Keratinocyte (primary cell): ENCODE results near the gene TNC. TPM values are rescaled to one million over a fixed set of nuclear protein-coding genes. Genes with fewer than 3 reads are reported as not detected.

ENCODE experiments used
- DNase-seq: peaks from one replicate; pipeline ENCODE4 v3.0.0-alpha.2; 2011; ENCODE audit warnings: low read depth, missing footprints, low spot score
- FAIRE-seq: peaks from 2 replicates; lab custom pipeline; 2011; peaks lifted over from hg19 to GRCh38; lab: Jason Lieb, UNC
- H2AFZ ChIP-seq: 2 replicates; pipeline ENCODE4 v1.6.0; 2012; ENCODE audit warnings: low read length, control low read depth, inconsistent platforms; ENCODE audit not compliant: control insufficient read depth
- H3K27ac ChIP-seq: 2 replicates; pipeline ENCODE4 v1.5.1; 2011; ENCODE audit warnings: low read length; ENCODE audit not compliant: control insufficient read depth, insufficient read depth
- H3K27me3 ChIP-seq: 3 replicates; pipeline ENCODE4 v1.6.0; 2011; ENCODE audit warnings: low read length; ENCODE audit not compliant: control insufficient read depth, insufficient read depth; ENCODE audit errors: extremely low read depth
- H3K36me3 ChIP-seq, 2 experiments: 2 replicates in 1 of 2; 3 replicates in 1 of 2; pipeline ENCODE4 v1.5.1; 2011; ENCODE audit warnings: low read length in 2 of 2, mild to moderate bottlenecking in 1 of 2; ENCODE audit not compliant: control insufficient read depth in 2 of 2, insufficient read depth in 2 of 2; ENCODE audit errors: extremely low read depth in 1 of 2
- H3K4me1 ChIP-seq: 3 replicates; pipeline ENCODE4 v1.5.1; 2011; ENCODE audit warnings: low read length; ENCODE audit not compliant: control insufficient read depth, insufficient read depth; ENCODE audit errors: extremely low read depth
- H3K4me2 ChIP-seq: 3 replicates; pipeline ENCODE4 v1.6.0; 2011; ENCODE audit warnings: low read depth, low read length; ENCODE audit not compliant: control insufficient read depth, insufficient read depth; ENCODE audit errors: extremely low read depth
- H3K4me3 ChIP-seq, 3 experiments: fragments of 200-600 bp in 1 of 3; sonication (generic) in 1 of 3; 2 replicates in 2 of 3; 3 replicates in 1 of 3; pipeline ENCODE4 v1.5.1; 2011 to 2016; ENCODE audit warnings: low read length in 3 of 3, mild to moderate bottlenecking in 3 of 3, control low read depth in 2 of 3, inconsistent platforms in 1 of 3, low read depth in 1 of 3, mixed read lengths in 1 of 3, mixed run types in 1 of 3, moderate library complexity in 1 of 3; ENCODE audit not compliant: control insufficient read depth in 2 of 3, insufficient read depth in 2 of 3; ENCODE audit errors: extremely low read depth in 1 of 3
- H3K79me2 ChIP-seq: 2 replicates; pipeline ENCODE4 v1.6.0; 2012; ENCODE audit warnings: low read length; ENCODE audit not compliant: control insufficient read depth, insufficient read depth
- H3K9ac ChIP-seq: 3 replicates; pipeline ENCODE4 v1.6.0; 2011; ENCODE audit warnings: low read length; ENCODE audit not compliant: control insufficient read depth, insufficient read depth; ENCODE audit errors: extremely low read depth
- H3K9me1 ChIP-seq: 3 replicates; pipeline ENCODE4 v1.6.0; 2011; ENCODE audit warnings: low read length; ENCODE audit not compliant: control insufficient read depth, insufficient read depth; ENCODE audit errors: extremely low read depth
- H3K9me3 ChIP-seq: 2 replicates; pipeline ENCODE4 v1.5.1; 2012; ENCODE audit warnings: low read depth, low read length; ENCODE audit not compliant: control insufficient read depth
- H4K20me1 ChIP-seq: 3 replicates; pipeline ENCODE4 v1.6.0; 2011; ENCODE audit warnings: low read length; ENCODE audit not compliant: control insufficient read depth, insufficient read depth; ENCODE audit errors: extremely low read depth
- EZH2 ChIP-seq: IDR thresholded peaks from one replicate; pipeline ENCODE4 v1.6.1; 2012; ENCODE audit warnings: inconsistent platforms, mild to moderate bottlenecking, low read length, moderate library complexity
- dilution Hi-C: fragments of 300-500 bp; cut with MboI; formaldehyde crosslinking; loops from one replicate; pipeline ENCODE4 v1.7.0; 2020; ENCODE audit warnings: low sequenced_read_pairs; ENCODE audit not compliant: extremely low pct_ligation_motif_present
- polyA plus RNA-seq, 5 experiments: library from polyadenylated mRNA; depleted of rRNA in 3 of 5; stranded (reverse) in 3 of 5; stranded (forward) in 1 of 5; unstranded in 1 of 5; fragments of >200 nt; gene quantifications; 1 replicate in 1 of 5; 2 replicates in 3 of 5; 3 replicates in 1 of 5; pipeline versions ENCODE4 v1.2.1 to v1.2.3, GENCODE V29; 2011 to 2012; ENCODE audit warnings: missing spikeins in 2 of 5, low read depth in 1 of 5, low replicate concordance in 1 of 5
- TF ChIP-seq, protein P1 (sequence below), 3 experiments: IDR thresholded peaks in 1 of 3; conservative IDR thresholded peaks in 1 of 3; optimal IDR thresholded peaks in 1 of 3; 2 replicates in 2 of 3; 3 replicates in 1 of 3; pipeline versions ENCODE3 to v1.5.1; 2011; ENCODE audit warnings: low read length in 3 of 3, mild to moderate bottlenecking in 3 of 3, moderate library complexity in 2 of 3, control low read depth in 1 of 3, inconsistent platforms in 1 of 3; ENCODE audit not compliant: insufficient read depth in 2 of 3; ENCODE audit errors: extremely low read depth in 1 of 3

Gene TNC
- polyA plus RNA-seq, 1 donor (not counting 4 experiments of a cell fraction or from before 2014, with no cell fraction given), result 58.7 TPM

DNA sequence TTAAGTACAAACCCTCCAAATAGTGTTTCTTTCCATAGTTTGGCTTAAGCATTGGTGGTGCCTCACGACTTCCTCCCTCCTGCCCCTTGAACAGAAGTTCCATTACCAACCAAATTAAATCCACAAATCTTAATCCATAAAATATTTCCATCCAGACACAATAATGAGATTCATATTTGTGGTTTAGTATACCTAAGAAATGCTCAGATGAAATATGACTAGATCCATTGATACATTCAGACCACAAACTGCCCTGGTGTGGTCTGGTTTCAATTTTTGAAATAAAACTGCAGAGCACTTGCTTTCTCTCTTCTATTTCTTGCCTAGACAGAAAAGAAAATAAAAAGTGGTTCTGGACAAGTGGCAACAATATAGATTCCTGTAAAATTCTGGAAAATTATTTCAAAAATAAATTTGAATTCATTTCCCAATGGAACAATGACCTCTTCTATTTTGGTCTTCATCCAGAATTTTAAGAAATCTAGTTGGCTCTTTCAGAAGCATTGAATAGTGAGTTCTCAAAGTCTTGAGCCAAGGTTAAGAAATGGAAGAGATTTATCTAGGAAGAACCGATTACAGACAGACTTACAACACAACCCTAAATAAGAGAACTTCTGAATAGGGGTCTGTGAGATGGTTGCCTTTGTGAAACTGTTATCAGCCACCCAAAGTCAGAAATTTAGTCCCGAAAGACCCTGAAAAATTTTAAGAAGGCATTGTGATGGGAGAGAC, 14.0 kb downstream of the TNC start:
- H3K9ac ChIP-seq, result no peak overlapping the region
- no peaks in the 10 kb centered on the region for H3K27me3 ChIP-seq
- TF ChIP-seq, protein P1, sequence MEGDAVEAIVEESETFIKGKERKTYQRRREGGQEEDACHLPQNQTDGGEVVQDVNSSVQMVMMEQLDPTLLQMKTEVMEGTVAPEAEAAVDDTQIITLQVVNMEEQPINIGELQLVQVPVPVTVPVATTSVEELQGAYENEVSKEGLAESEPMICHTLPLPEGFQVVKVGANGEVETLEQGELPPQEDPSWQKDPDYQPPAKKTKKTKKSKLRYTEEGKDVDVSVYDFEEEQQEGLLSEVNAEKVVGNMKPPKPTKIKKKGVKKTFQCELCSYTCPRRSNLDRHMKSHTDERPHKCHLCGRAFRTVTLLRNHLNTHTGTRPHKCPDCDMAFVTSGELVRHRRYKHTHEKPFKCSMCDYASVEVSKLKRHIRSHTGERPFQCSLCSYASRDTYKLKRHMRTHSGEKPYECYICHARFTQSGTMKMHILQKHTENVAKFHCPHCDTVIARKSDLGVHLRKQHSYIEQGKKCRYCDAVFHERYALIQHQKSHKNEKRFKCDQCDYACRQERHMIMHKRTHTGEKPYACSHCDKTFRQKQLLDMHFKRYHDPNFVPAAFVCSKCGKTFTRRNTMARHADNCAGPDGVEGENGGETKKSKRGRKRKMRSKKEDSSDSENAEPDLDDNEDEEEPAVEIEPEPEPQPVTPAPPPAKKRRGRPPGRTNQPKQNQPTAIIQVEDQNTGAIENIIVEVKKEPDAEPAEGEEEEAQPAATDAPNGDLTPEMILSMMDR (optimal IDR thresholded peaks at IDR 0.05 in 1 of 3, IDR thresholded peaks at IDR 0.05 in 1 of 3, conservative IDR thresholded peaks at IDR 0.05 in 1 of 3; ENCODE audit: extremely low read depth in 1 of 3, insufficient read depth in 2 of 3, low read length in 3 of 3), result no peak
- no peak for TF ChIP-seq EZH2
- H2AFZ ChIP-seq, result no peak overlapping the region
- no peaks in the 10 kb centered on the region for H4K20me1 ChIP-seq
- H3K36me3 ChIP-seq, result peaks cover 0 to 3% of the 10 kb centered on the region in 2 experiments
- H3K4me2 ChIP-seq, result no peak overlapping the region
- dilution Hi-C loops, result no loop called here
- peaks cover 41% of the 10 kb centered on the region for H3K4me1 ChIP-seq
- no peaks in the 10 kb centered on the region for H3K79me2 ChIP-seq
- H3K4me3 ChIP-seq, result no peak overlapping the region
- DNase-seq (no peak), FAIRE-seq (no peak)
- no peaks in the 10 kb centered on the region for H3K9me1 ChIP-seq
- no peaks in the 10 kb centered on the region for H3K9me3 ChIP-seq
- no peak overlapping the region for H3K27ac ChIP-seq

DNA sequence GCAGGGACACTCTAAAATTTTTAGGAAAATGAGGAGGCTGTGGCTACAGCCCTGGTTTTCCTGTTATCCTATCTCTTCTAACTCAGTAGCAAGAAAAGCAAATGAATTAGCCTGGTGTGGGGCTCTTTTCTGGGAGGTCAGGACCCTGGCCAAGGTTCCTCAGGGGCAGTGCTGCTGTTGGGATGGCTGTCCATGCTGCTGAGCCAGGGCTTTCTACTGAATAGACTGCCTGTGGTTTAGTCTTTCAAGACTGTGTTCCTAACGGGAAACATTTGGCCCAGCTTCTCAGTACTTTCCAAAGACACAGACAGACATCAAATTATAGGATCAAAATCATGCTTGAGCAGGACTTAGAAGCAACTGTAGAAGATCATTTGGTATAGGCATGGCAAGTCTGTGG, 18.1 kb downstream of the TNC start:
- no peak overlapping the region for H3K27ac ChIP-seq
- H3K9me1 ChIP-seq, result no peaks in the 10 kb centered on the region
- no peaks in the 10 kb centered on the region for H3K27me3 ChIP-seq
- H3K4me2 ChIP-seq, result no peak overlapping the region
- TF ChIP-seq, protein P1 (optimal IDR thresholded peaks at IDR 0.05 in 1 of 3, IDR thresholded peaks at IDR 0.05 in 1 of 3, conservative IDR thresholded peaks at IDR 0.05 in 1 of 3; ENCODE audit: extremely low read depth in 1 of 3, insufficient read depth in 2 of 3, low read length in 3 of 3), result no peak
- TF ChIP-seq EZH2, result no peak
- DNase-seq, result no peak
- H3K9ac ChIP-seq, result no peak overlapping the region
- H3K79me2 ChIP-seq, result no peaks in the 10 kb centered on the region
- peaks cover 12% of the 10 kb centered on the region for H3K4me1 ChIP-seq
- H3K4me3 ChIP-seq, result no peak overlapping the region
- peaks cover 0 to under 1% of the 10 kb centered on the region in 2 experiments for H3K36me3 ChIP-seq
- no peak overlapping the region for H2AFZ ChIP-seq
- FAIRE-seq, result no peak
- H3K9me3 ChIP-seq, result no peaks in the 10 kb centered on the region
- no peaks in the 10 kb centered on the region for H4K20me1 ChIP-seq
- dilution Hi-C loops, result no loop called here
